HEK293 (cell line): ENCODE data around the gene NCKAP1.

Experiments used
- CTCF ChIA-PET: fragments of 350-600 bp; formaldehyde crosslinking; extraction: SDS; loops from one replicate; lab custom pipeline; 2021; ENCODE audit warnings: antibody characterized with exemption; lab: Yijun Ruan, JAX
- POLR2A ChIA-PET: fragments of 300-600 bp; formaldehyde crosslinking; extraction: SDS; loops from one replicate; lab custom pipeline; 2020; ENCODE audit warnings: antibody characterized with exemption, inconsistent platforms; lab: Yijun Ruan, JAX
- H3K27ac ChIP-seq: fragments of 200-500 bp; sonication (Bioruptor generic); 2 replicates; pipeline ENCODE4 v1.5.1; 2014; ENCODE audit warnings: low read depth, low read length, control low read depth, inconsistent platforms; ENCODE audit errors: extremely low read depth
- H3K36me3 ChIP-seq, 2 experiments: fragments of 200-500 bp in 1 of 2; sonication (Bioruptor generic) in 1 of 2; 1 replicate in 1 of 2; 2 replicates in 1 of 2; pipeline ENCODE4 v1.5.1; 2014 to 2017; ENCODE audit warnings: inconsistent platforms in 2 of 2, low read length in 2 of 2; ENCODE audit not compliant: control insufficient read depth in 2 of 2, insufficient read depth in 1 of 2
- H3K4me1 ChIP-seq: fragments of 200-500 bp; sonication (Bioruptor generic); 2 replicates; pipeline ENCODE4 v1.5.1; 2014; ENCODE audit warnings: mild to moderate bottlenecking, low read length, inconsistent platforms; ENCODE audit not compliant: control insufficient read depth, insufficient read depth
- H3K4me3 ChIP-seq: 2 replicates; pipeline ENCODE4 v1.5.1; 2011; ENCODE audit warnings: low read depth, mild to moderate bottlenecking, control low read depth, low read length, moderate library complexity
- H3K9me3 ChIP-seq: fragments of 200-500 bp; sonication (Bioruptor generic); 2 replicates; pipeline ENCODE4 v1.5.1; 2014; ENCODE audit warnings: low read depth, low read length, inconsistent platforms; ENCODE audit not compliant: control insufficient read depth, insufficient read depth
- MEIS1 ChIP-seq: sonication (generic); formaldehyde crosslinking; IDR thresholded peaks from 2 replicates; pipeline ENCODE4 v1.8.1; 2022; ENCODE audit warnings: missing genetic modification reagents, mild to moderate bottlenecking, borderline replicate concordance
- OVOL3 ChIP-seq: fragments of 450-650 bp; formaldehyde crosslinking; IDR thresholded peaks from 2 replicates; pipeline ENCODE4 v1.5.1; 2016; ENCODE audit warnings: missing biosample characterization, missing genetic modification characterization
- ZNF274 ChIP-seq, 2 experiments: fragments of 200-500 bp in 1 of 2; fragments of 450-650 bp in 1 of 2; sonication (Bioruptor generic) in 1 of 2; formaldehyde crosslinking in 1 of 2; IDR thresholded peaks; 2 replicates each; pipeline versions ENCODE4 v1.5.1 to v1.6.1; 2014 to 2016; ENCODE audit warnings: borderline replicate concordance in 1 of 2, inconsistent platforms in 1 of 2, low read length in 1 of 2, missing biosample characterization in 1 of 2, missing genetic modification characterization in 1 of 2
- ZNF366 ChIP-seq: fragments of 450-650 bp; formaldehyde crosslinking; conservative IDR thresholded peaks from 2 replicates; pipeline ENCODE4 v1.5.1; 2016; ENCODE audit warnings: missing biosample characterization, missing genetic modification characterization
- ZNF394 ChIP-seq: fragments of 450-650 bp; formaldehyde crosslinking; IDR thresholded peaks from 2 replicates; pipeline ENCODE4 v1.5.1; 2016; ENCODE audit warnings: missing biosample characterization, missing genetic modification characterization, mild to moderate bottlenecking, moderate library complexity, borderline replicate concordance
- ZNF433 ChIP-seq: fragments of 450-650 bp; formaldehyde crosslinking; IDR thresholded peaks from 2 replicates; pipeline ENCODE4 v1.5.1; 2016; ENCODE audit warnings: missing biosample characterization, missing genetic modification characterization, low read depth
- ZNF473 ChIP-seq: fragments of 450-650 bp; formaldehyde crosslinking; IDR thresholded peaks from 2 replicates; pipeline ENCODE4 v1.5.1; 2017; ENCODE audit warnings: missing biosample characterization, missing genetic modification characterization
- ZNF600 ChIP-seq: fragments of 450-650 bp; formaldehyde crosslinking; IDR thresholded peaks from 2 replicates; pipeline ENCODE4 v1.5.1; 2016; ENCODE audit warnings: missing biosample characterization, missing genetic modification characterization
- ZNF664 ChIP-seq: fragments of 450-650 bp; formaldehyde crosslinking; IDR thresholded peaks from 2 replicates; pipeline ENCODE4 v1.5.1; 2016; ENCODE audit warnings: missing biosample characterization, missing genetic modification characterization
- ZNF704 ChIP-seq: fragments of 450-650 bp; formaldehyde crosslinking; IDR thresholded peaks from 2 replicates; pipeline ENCODE4 v1.5.1; 2016; ENCODE audit warnings: missing biosample characterization, missing genetic modification characterization
- TF ChIP-seq, protein P1 (sequence below): fragments of 450-650 bp; formaldehyde crosslinking; IDR thresholded peaks from 2 replicates; pipeline ENCODE4 v1.5.1; 2016; ENCODE audit warnings: missing biosample characterization, missing genetic modification characterization, borderline replicate concordance
- TF ChIP-seq, protein P2 (sequence below): fragments of 450-650 bp; formaldehyde crosslinking; IDR thresholded peaks from 2 replicates; pipeline ENCODE4 v1.5.1; 2016; ENCODE audit warnings: missing biosample characterization, missing genetic modification characterization
- TF ChIP-seq, protein P3 (sequence below): fragments of 450-650 bp; formaldehyde crosslinking; IDR thresholded peaks from 2 replicates; pipeline ENCODE4 v1.5.1; 2017; ENCODE audit warnings: missing biosample characterization, missing genetic modification characterization
- TF ChIP-seq, protein P4 (sequence below): fragments of 450-650 bp; formaldehyde crosslinking; IDR thresholded peaks from 2 replicates; pipeline ENCODE4 v1.5.1; 2016; ENCODE audit warnings: missing biosample characterization, missing genetic modification characterization, low read depth
- TF ChIP-seq, protein P5 (sequence below): fragments of 450-650 bp; formaldehyde crosslinking; IDR thresholded peaks from 2 replicates; pipeline ENCODE4 v1.5.1; 2016; ENCODE audit warnings: missing biosample characterization, missing genetic modification characterization
- TF ChIP-seq, protein P6 (sequence below): fragments of 450-650 bp; formaldehyde crosslinking; IDR thresholded peaks from 2 replicates; pipeline ENCODE4 v1.5.1; 2016; ENCODE audit warnings: missing biosample characterization, missing genetic modification characterization

NCKAP1 gene

DNA sequence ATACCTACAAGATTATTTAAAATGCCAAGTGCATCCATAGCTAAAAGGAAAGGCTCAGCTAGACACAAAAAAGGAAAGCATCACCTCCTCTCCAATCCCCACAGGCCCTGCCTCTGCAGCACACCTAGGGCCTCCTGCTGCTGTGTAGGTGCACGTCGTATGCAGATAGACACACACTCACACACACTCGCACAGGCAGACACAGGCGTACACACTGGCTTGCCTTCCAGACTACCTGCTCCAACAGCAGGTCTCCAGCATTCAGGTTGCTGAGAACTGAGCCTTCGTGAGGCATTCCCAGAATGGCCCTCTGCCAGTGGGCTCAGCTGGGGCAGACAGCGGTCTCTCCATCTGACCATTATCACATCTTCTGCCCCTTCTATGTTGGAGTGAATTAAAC is 136.5 kb downstream of the NCKAP1 start:
- H3K9me3 ChIP-seq = no peaks in the 10 kb centered on the region
- TF ChIP-seq ZNF664 (tag by site-specific recombination) (no peak), ZNF366 (tag by site-specific recombination) (no peak), ZNF473 (tag by site-specific recombination) (no peak)
- TF ChIP-seq, protein P1, sequence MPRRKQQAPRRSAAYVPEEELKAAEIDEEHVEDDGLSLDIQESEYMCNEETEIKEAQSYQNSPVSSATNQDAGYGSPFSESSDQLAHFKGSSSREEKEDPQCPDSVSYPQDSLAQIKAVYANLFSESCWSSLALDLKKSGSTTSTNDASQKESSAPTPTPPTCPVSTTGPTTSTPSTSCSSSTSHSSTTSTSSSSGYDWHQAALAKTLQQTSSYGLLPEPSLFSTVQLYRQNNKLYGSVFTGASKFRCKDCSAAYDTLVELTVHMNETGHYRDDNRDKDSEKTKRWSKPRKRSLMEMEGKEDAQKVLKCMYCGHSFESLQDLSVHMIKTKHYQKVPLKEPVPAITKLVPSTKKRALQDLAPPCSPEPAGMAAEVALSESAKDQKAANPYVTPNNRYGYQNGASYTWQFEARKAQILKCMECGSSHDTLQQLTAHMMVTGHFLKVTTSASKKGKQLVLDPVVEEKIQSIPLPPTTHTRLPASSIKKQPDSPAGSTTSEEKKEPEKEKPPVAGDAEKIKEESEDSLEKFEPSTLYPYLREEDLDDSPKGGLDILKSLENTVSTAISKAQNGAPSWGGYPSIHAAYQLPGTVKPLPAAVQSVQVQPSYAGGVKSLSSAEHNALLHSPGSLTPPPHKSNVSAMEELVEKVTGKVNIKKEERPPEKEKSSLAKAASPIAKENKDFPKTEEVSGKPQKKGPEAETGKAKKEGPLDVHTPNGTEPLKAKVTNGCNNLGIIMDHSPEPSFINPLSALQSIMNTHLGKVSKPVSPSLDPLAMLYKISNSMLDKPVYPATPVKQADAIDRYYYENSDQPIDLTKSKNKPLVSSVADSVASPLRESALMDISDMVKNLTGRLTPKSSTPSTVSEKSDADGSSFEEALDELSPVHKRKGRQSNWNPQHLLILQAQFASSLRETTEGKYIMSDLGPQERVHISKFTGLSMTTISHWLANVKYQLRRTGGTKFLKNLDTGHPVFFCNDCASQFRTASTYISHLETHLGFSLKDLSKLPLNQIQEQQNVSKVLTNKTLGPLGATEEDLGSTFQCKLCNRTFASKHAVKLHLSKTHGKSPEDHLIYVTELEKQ (tag by site-specific recombination) = no peak
- CTCF ChIA-PET = no interaction called here
- H3K4me3 ChIP-seq = no peak overlapping the region
- H3K27ac ChIP-seq = no peak overlapping the region
- H3K36me3 ChIP-seq = no peaks in the 10 kb centered on the region; a peak in 1 of 3 replicates
- POLR2A ChIA-PET = interaction anchor here (0.7 kb wide), 1 partner anchor 10 kb away, joined by 3 read pairs; no protein-coding TSS in a partner anchor
- no peaks in the 10 kb centered on the region for H3K4me1 ChIP-seq

DNA sequence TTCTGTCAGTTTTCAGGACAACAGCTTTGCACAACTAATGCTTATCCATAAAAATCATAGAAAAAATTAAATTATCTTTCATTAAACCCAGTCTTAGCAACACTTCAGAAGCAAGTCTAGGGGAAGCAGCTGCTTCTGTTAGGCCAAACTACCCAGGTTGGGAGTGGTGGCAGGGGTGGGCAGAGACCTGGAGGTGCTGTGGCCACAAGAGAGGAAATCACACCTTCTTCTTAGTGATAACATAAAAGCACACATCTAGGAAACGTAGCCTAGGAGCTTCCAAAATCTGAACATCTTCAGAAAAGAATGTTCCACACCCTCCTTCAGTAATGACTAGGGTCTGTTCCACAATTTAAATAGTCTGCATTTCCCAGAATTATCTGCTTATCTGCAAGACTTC is 139.5 kb downstream of the NCKAP1 start:
- ChIA-PET POLR2A (no interaction called here), CTCF (interaction anchor here (1.4 kb wide), 1 partner anchor 13 kb away, joined by 4 read pairs; no protein-coding TSS in a partner anchor)
- no peaks in the 10 kb centered on the region for H3K4me1 ChIP-seq
- no peak overlapping the region for H3K4me3 ChIP-seq
- no peaks in the 10 kb centered on the region for H3K36me3 ChIP-seq
- H3K27ac ChIP-seq = no peak overlapping the region
- no peaks in the 10 kb centered on the region for H3K9me3 ChIP-seq
- TF ChIP-seq ZNF274 (IDR thresholded peaks at IDR 0.05; ENCODE audit: low read length) = no peak
- no peak for TF ChIP-seq ZNF274 (tag by site-specific recombination; IDR thresholded peaks at IDR 0.05; ENCODE audit: borderline replicate concordance)
- TF ChIP-seq, protein P2, sequence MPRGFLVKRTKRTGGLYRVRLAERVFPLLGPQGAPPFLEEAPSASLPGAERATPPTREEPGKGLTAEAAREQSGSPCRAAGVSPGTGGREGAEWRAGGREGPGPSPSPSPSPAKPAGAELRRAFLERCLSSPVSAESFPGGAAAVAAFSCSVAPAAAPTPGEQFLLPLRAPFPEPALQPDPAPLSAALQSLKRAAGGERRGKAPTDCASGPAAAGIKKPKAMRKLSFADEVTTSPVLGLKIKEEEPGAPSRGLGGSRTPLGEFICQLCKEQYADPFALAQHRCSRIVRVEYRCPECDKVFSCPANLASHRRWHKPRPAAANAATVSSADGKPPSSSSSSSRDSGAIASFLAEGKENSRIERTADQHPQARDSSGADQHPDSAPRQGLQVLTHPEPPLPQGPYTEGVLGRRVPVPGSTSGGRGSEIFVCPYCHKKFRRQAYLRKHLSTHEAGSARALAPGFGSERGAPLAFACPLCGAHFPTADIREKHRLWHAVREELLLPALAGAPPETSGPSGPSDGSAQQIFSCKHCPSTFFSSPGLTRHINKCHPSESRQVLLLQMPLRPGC (tag by site-specific recombination) = no peak
- TF ChIP-seq, protein P3, sequence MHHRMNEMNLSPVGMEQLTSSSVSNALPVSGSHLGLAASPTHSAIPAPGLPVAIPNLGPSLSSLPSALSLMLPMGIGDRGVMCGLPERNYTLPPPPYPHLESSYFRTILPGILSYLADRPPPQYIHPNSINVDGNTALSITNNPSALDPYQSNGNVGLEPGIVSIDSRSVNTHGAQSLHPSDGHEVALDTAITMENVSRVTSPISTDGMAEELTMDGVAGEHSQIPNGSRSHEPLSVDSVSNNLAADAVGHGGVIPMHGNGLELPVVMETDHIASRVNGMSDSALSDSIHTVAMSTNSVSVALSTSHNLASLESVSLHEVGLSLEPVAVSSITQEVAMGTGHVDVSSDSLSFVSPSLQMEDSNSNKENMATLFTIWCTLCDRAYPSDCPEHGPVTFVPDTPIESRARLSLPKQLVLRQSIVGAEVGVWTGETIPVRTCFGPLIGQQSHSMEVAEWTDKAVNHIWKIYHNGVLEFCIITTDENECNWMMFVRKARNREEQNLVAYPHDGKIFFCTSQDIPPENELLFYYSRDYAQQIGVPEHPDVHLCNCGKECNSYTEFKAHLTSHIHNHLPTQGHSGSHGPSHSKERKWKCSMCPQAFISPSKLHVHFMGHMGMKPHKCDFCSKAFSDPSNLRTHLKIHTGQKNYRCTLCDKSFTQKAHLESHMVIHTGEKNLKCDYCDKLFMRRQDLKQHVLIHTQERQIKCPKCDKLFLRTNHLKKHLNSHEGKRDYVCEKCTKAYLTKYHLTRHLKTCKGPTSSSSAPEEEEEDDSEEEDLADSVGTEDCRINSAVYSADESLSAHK (tag by site-specific recombination) = no peak
- no peak for TF ChIP-seq ZNF433
- TF ChIP-seq OVOL3 (tag by site-specific recombination) = no peak
- TF ChIP-seq, protein P4, sequence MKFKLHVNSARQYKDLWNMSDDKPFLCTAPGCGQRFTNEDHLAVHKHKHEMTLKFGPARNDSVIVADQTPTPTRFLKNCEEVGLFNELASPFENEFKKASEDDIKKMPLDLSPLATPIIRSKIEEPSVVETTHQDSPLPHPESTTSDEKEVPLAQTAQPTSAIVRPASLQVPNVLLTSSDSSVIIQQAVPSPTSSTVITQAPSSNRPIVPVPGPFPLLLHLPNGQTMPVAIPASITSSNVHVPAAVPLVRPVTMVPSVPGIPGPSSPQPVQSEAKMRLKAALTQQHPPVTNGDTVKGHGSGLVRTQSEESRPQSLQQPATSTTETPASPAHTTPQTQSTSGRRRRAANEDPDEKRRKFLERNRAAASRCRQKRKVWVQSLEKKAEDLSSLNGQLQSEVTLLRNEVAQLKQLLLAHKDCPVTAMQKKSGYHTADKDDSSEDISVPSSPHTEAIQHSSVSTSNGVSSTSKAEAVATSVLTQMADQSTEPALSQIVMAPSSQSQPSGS (tag by site-specific recombination) = no peak
- no peak for TF ChIP-seq MEIS1 (CRISPR knock-in tag)
- no peak for TF ChIP-seq ZNF366 (tag by site-specific recombination)
- TF ChIP-seq, protein P5, sequence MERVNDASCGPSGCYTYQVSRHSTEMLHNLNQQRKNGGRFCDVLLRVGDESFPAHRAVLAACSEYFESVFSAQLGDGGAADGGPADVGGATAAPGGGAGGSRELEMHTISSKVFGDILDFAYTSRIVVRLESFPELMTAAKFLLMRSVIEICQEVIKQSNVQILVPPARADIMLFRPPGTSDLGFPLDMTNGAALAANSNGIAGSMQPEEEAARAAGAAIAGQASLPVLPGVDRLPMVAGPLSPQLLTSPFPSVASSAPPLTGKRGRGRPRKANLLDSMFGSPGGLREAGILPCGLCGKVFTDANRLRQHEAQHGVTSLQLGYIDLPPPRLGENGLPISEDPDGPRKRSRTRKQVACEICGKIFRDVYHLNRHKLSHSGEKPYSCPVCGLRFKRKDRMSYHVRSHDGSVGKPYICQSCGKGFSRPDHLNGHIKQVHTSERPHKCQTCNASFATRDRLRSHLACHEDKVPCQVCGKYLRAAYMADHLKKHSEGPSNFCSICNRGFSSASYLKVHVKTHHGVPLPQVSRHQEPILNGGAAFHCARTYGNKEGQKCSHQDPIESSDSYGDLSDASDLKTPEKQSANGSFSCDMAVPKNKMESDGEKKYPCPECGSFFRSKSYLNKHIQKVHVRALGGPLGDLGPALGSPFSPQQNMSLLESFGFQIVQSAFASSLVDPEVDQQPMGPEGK (tag by site-specific recombination) = no peak
- TF ChIP-seq ZNF394 (tag by site-specific recombination) = no peak
- TF ChIP-seq, protein P6, sequence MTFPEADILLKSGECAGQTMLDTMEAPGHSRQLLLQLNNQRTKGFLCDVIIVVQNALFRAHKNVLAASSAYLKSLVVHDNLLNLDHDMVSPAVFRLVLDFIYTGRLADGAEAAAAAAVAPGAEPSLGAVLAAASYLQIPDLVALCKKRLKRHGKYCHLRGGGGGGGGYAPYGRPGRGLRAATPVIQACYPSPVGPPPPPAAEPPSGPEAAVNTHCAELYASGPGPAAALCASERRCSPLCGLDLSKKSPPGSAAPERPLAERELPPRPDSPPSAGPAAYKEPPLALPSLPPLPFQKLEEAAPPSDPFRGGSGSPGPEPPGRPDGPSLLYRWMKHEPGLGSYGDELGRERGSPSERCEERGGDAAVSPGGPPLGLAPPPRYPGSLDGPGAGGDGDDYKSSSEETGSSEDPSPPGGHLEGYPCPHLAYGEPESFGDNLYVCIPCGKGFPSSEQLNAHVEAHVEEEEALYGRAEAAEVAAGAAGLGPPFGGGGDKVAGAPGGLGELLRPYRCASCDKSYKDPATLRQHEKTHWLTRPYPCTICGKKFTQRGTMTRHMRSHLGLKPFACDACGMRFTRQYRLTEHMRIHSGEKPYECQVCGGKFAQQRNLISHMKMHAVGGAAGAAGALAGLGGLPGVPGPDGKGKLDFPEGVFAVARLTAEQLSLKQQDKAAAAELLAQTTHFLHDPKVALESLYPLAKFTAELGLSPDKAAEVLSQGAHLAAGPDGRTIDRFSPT (tag by site-specific recombination) = no peak
- TF ChIP-seq ZNF600 (tag by site-specific recombination) = no peak
- no peak for TF ChIP-seq ZNF704 (tag by site-specific recombination)
